GM23338 (cell line): ENCODE data around the gene KIF24. TPM values are rescaled to one million over a fixed set of nuclear protein-coding genes. Genes with fewer than 3 reads are reported as not detected.

ENCODE experiments used
- ATAC-seq: fragments of 200-7000 bp; cut with Tn5 transposase; 3 replicates; pipeline ENCODE4 v1.9.1; 2020
- DNase-seq: peaks from one replicate; pipeline ENCODE4 v3.0.0-alpha.2; 2015; ENCODE audit warnings: low spot score
- H2AFZ ChIP-seq: fragments of 200-600 bp; sonication (generic); 2 replicates; pipeline ENCODE4 v1.8.0; 2016; ENCODE audit warnings: antibody characterized with exemption, mild to moderate bottlenecking, moderate library complexity
- H3F3A ChIP-seq: fragments of 200-600 bp; sonication (generic); replicated peaks from 2 replicates; pipeline ENCODE4 v1.8.0; 2017; ENCODE audit warnings: antibody characterized with exemption, mixed run types, low read depth
- H3K27ac ChIP-seq: fragments of 200-600 bp; sonication (generic); 2 replicates; pipeline ENCODE4 v1.6.1; 2016; ENCODE audit warnings: low read depth
- H3K27me3 ChIP-seq: fragments of 200-600 bp; sonication (generic); 2 replicates; pipeline ENCODE4 v1.8.0; 2016; ENCODE audit warnings: mild to moderate bottlenecking, mixed run types, moderate library complexity; ENCODE audit not compliant: insufficient read depth
- H3K36me3 ChIP-seq: fragments of 200-600 bp; sonication (generic); 2 replicates; pipeline ENCODE4 v1.8.0; 2016; ENCODE audit warnings: mild to moderate bottlenecking; ENCODE audit not compliant: insufficient read depth
- H3K4me1 ChIP-seq: fragments of 200-600 bp; sonication (generic); 2 replicates; pipeline ENCODE4 v1.8.0; 2016; ENCODE audit warnings: mild to moderate bottlenecking, moderate library complexity; ENCODE audit not compliant: insufficient read depth
- H3K4me2 ChIP-seq: fragments of 200-600 bp; sonication (generic); 2 replicates; pipeline ENCODE4 v1.7.1; 2017; ENCODE audit warnings: mixed run types
- H3K4me3 ChIP-seq: fragments of 200-600 bp; sonication (generic); 2 replicates; pipeline ENCODE4 v1.6.1; 2016; ENCODE audit warnings: mixed run types
- H3K79me2 ChIP-seq: fragments of 200-600 bp; sonication (generic); replicated peaks from 2 replicates; pipeline ENCODE4 v1.8.0; 2017; ENCODE audit warnings: mild to moderate bottlenecking; ENCODE audit not compliant: insufficient read depth
- H3K9me2 ChIP-seq: fragments of 200-600 bp; sonication (generic); 2 replicates; pipeline ENCODE4 v1.8.0; 2017; ENCODE audit not compliant: insufficient read depth
- H4K20me1 ChIP-seq: fragments of 200-600 bp; sonication (generic); replicated peaks from 2 replicates; pipeline ENCODE4 v1.8.0; 2017; ENCODE audit warnings: mild to moderate bottlenecking; ENCODE audit not compliant: insufficient read depth
- H3K27ac Mint-ChIP-seq: 2 replicates; pipeline ENCODE4 v1.8.0; 2020; ENCODE audit warnings: inconsistent platforms, mild to moderate bottlenecking, moderate library complexity, mixed read lengths
- H3K27me3 Mint-ChIP-seq: 3 replicates; pipeline ENCODE4 v1.8.0; 2022; ENCODE audit warnings: low read depth, mild to moderate bottlenecking, moderate library complexity, mixed read lengths, inconsistent platforms; ENCODE audit not compliant: insufficient read depth, poor library complexity
- H3K36me3 Mint-ChIP-seq: 3 replicates; pipeline ENCODE4 v1.8.0; 2021; ENCODE audit warnings: low read depth, mild to moderate bottlenecking, inconsistent platforms, moderate library complexity, mixed read lengths
- H3K4me1 Mint-ChIP-seq: 3 replicates; pipeline ENCODE4 v1.8.0; 2020; ENCODE audit warnings: mild to moderate bottlenecking, inconsistent platforms, mixed read lengths
- H3K4me3 Mint-ChIP-seq: 3 replicates; pipeline ENCODE4 v1.8.0; 2021; ENCODE audit warnings: moderate library complexity, mild to moderate bottlenecking, inconsistent platforms, mixed read lengths
- H3K9me3 Mint-ChIP-seq: 3 replicates; pipeline ENCODE4 v1.8.0; 2020; ENCODE audit warnings: moderate library complexity, mild to moderate bottlenecking, inconsistent platforms, mixed read lengths
- CREB1 ChIP-seq: fragments of 250-450 bp; sonication (Bioruptor Pico); IDR thresholded peaks from 2 replicates; pipeline ENCODE4 v1.5.0; 2020; ENCODE audit warnings: low read depth, mild to moderate bottlenecking, moderate library complexity
- EZH2 ChIP-seq: fragments of 200-600 bp; sonication (generic); IDR thresholded peaks from one replicate; pipeline ENCODE4 v1.8.0; 2017; ENCODE audit warnings: antibody characterized with exemption, mild to moderate bottlenecking, low read depth; ENCODE audit not compliant: unreplicated experiment
- EZH2phosphoT487 ChIP-seq: fragments of 200-600 bp; sonication (generic); IDR thresholded peaks from one replicate; pipeline ENCODE4 v1.8.1; 2018; ENCODE audit warnings: antibody characterized with exemption; ENCODE audit not compliant: unreplicated experiment
- JUNB ChIP-seq: IDR thresholded peaks from one replicate; pipeline ENCODE4 v1.6.1; 2016; ENCODE audit warnings: antibody characterized with exemption; ENCODE audit not compliant: unreplicated experiment
- NANOG ChIP-seq: IDR thresholded peaks from 2 replicates; pipeline ENCODE4 v1.6.1; 2016; ENCODE audit warnings: antibody characterized with exemption, borderline replicate concordance
- POLR2AphosphoS5 ChIP-seq: IDR thresholded peaks from 2 replicates; pipeline ENCODE4 v1.6.1; 2016; ENCODE audit warnings: antibody characterized with exemption, low read depth
- STAT1 ChIP-seq: IDR thresholded peaks from one replicate; pipeline ENCODE4 v1.6.1; 2016; ENCODE audit warnings: antibody characterized with exemption; ENCODE audit not compliant: unreplicated experiment
- ZNF114 ChIP-seq: fragments of 250-450 bp; sonication (Bioruptor Pico); IDR thresholded peaks from 2 replicates; pipeline ENCODE4 v1.5.0; 2020; ENCODE audit warnings: mild to moderate bottlenecking, moderate library complexity
- ZNF331 ChIP-seq: fragments of 250-450 bp; sonication (Bioruptor Pico); IDR thresholded peaks from 2 replicates; pipeline ENCODE4 v1.5.0; 2020; ENCODE audit warnings: low read depth, mild to moderate bottlenecking, moderate library complexity
- polyA plus RNA-seq: library from polyadenylated mRNA; unstranded; fragments of >200 nt; fragmentation: Nextera tagmentation; extraction: Ambion mirVana; gene quantifications from 2 replicates; pipeline ENCODE4 v1.2.1, GENCODE V29; 2016
- total RNA-seq: library from RNA; depleted of rRNA; stranded (reverse); fragments of >200 nt; shearing (Covaris generic); gene quantifications from 2 replicates; pipeline ENCODE4 v1.2.3, GENCODE V29; 2014
- TF ChIP-seq, protein P1 (sequence below): IDR thresholded peaks from 2 replicates; pipeline ENCODE4 v1.6.1; 2016; ENCODE audit warnings: antibody characterized with exemption
- TF ChIP-seq, protein P2 (sequence below): IDR thresholded peaks from one replicate; pipeline ENCODE4 v1.6.1; 2018; ENCODE audit warnings: antibody characterized with exemption; ENCODE audit not compliant: unreplicated experiment
- TF ChIP-seq, protein P3 (sequence below), 2 experiments: fragments of 200-600 bp in 1 of 2; sonication (generic) in 1 of 2; conservative IDR thresholded peaks; 2 replicates each; pipeline versions ENCODE4 v1.5.1 to v1.6.1; 2016 to 2017; ENCODE audit warnings: antibody characterized with exemption in 2 of 2, low read depth in 2 of 2, mild to moderate bottlenecking in 2 of 2, moderate library complexity in 1 of 2
- TF ChIP-seq, protein P4 (sequence below): fragments of 250-450 bp; sonication (Bioruptor Pico); IDR thresholded peaks from 2 replicates; pipeline ENCODE4 v1.5.0; 2020; ENCODE audit warnings: mild to moderate bottlenecking, moderate library complexity

The KIF24 gene
- total and polyA plus RNA-seq, 2 experiments from 2014 or later = 1.3 to 4.4 TPM

DNA sequence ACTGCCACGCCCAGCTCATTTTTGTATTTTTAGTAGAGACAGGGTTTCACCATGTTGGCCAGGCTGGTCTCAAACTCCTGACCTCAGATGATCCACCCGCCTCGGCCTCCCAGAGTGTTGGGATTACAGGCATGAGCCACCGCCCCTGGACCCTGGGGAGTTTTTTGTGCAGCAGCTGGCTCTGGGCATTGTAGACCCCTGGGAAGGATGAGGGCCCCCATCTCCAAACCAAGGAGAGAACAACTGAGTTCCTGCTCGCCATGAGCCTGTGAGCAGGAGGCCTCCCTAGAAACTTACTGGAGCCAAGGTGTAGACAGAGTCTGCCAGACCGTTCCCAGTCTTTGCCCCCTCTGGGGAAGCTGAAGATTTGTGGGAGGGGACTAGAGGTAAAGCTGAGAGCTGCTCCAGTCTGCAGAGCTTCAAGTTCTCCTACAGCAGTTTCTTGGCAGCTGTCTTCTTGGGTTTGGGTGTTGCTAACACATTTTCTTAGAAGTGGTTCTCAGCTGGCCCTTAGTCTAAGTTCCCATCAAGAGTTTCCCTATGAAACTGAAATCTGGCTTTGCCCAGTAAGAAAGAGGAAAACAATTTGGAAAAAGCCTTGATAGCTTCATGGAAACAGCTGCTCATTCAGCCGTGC lies 12.7 kb upstream of the KIF24 start:
- Histone ChIP-seq H4K20me1 (no peaks in the 10 kb centered on the region), H3K79me2 (0 out of 2 replicates have a peak, but pooled peaks cover 2% of the 10 kb centered on the region), H3K4me1 (no peaks in the 10 kb centered on the region), H3K4me2 (no peak overlapping the region), H3K4me3 (no peak overlapping the region), H3F3A (no peaks in the 10 kb centered on the region), H3K27me3 (no peaks in the 10 kb centered on the region), H3K9me2 (no peaks in the 10 kb centered on the region), H2AFZ (no peak overlapping the region), H3K36me3 (no peaks in the 10 kb centered on the region), H3K27ac (no peak overlapping the region)
- TF ChIP-seq EZH2 (no peak), STAT1 (no peak), CREB1 (CRISPR knock-in tag) (no peak), EZH2phosphoT487 (no peak), ZNF114 (CRISPR knock-in tag) (no peak), NANOG (no peak), ZNF331 (no peak), JUNB (no peak), POLR2AphosphoS5 (no peak)
- TF ChIP-seq, protein P1, sequence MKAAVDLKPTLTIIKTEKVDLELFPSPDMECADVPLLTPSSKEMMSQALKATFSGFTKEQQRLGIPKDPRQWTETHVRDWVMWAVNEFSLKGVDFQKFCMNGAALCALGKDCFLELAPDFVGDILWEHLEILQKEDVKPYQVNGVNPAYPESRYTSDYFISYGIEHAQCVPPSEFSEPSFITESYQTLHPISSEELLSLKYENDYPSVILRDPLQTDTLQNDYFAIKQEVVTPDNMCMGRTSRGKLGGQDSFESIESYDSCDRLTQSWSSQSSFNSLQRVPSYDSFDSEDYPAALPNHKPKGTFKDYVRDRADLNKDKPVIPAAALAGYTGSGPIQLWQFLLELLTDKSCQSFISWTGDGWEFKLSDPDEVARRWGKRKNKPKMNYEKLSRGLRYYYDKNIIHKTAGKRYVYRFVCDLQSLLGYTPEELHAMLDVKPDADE = no peak
- TF ChIP-seq, protein P2, sequence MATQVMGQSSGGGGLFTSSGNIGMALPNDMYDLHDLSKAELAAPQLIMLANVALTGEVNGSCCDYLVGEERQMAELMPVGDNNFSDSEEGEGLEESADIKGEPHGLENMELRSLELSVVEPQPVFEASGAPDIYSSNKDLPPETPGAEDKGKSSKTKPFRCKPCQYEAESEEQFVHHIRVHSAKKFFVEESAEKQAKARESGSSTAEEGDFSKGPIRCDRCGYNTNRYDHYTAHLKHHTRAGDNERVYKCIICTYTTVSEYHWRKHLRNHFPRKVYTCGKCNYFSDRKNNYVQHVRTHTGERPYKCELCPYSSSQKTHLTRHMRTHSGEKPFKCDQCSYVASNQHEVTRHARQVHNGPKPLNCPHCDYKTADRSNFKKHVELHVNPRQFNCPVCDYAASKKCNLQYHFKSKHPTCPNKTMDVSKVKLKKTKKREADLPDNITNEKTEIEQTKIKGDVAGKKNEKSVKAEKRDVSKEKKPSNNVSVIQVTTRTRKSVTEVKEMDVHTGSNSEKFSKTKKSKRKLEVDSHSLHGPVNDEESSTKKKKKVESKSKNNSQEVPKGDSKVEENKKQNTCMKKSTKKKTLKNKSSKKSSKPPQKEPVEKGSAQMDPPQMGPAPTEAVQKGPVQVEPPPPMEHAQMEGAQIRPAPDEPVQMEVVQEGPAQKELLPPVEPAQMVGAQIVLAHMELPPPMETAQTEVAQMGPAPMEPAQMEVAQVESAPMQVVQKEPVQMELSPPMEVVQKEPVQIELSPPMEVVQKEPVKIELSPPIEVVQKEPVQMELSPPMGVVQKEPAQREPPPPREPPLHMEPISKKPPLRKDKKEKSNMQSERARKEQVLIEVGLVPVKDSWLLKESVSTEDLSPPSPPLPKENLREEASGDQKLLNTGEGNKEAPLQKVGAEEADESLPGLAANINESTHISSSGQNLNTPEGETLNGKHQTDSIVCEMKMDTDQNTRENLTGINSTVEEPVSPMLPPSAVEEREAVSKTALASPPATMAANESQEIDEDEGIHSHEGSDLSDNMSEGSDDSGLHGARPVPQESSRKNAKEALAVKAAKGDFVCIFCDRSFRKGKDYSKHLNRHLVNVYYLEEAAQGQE = no peak
- TF ChIP-seq, protein P3, sequence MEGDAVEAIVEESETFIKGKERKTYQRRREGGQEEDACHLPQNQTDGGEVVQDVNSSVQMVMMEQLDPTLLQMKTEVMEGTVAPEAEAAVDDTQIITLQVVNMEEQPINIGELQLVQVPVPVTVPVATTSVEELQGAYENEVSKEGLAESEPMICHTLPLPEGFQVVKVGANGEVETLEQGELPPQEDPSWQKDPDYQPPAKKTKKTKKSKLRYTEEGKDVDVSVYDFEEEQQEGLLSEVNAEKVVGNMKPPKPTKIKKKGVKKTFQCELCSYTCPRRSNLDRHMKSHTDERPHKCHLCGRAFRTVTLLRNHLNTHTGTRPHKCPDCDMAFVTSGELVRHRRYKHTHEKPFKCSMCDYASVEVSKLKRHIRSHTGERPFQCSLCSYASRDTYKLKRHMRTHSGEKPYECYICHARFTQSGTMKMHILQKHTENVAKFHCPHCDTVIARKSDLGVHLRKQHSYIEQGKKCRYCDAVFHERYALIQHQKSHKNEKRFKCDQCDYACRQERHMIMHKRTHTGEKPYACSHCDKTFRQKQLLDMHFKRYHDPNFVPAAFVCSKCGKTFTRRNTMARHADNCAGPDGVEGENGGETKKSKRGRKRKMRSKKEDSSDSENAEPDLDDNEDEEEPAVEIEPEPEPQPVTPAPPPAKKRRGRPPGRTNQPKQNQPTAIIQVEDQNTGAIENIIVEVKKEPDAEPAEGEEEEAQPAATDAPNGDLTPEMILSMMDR (conservative IDR thresholded peaks at IDR 0.05; ENCODE audit: low read depth in 2 of 2) = no peak
- TF ChIP-seq, protein P4, sequence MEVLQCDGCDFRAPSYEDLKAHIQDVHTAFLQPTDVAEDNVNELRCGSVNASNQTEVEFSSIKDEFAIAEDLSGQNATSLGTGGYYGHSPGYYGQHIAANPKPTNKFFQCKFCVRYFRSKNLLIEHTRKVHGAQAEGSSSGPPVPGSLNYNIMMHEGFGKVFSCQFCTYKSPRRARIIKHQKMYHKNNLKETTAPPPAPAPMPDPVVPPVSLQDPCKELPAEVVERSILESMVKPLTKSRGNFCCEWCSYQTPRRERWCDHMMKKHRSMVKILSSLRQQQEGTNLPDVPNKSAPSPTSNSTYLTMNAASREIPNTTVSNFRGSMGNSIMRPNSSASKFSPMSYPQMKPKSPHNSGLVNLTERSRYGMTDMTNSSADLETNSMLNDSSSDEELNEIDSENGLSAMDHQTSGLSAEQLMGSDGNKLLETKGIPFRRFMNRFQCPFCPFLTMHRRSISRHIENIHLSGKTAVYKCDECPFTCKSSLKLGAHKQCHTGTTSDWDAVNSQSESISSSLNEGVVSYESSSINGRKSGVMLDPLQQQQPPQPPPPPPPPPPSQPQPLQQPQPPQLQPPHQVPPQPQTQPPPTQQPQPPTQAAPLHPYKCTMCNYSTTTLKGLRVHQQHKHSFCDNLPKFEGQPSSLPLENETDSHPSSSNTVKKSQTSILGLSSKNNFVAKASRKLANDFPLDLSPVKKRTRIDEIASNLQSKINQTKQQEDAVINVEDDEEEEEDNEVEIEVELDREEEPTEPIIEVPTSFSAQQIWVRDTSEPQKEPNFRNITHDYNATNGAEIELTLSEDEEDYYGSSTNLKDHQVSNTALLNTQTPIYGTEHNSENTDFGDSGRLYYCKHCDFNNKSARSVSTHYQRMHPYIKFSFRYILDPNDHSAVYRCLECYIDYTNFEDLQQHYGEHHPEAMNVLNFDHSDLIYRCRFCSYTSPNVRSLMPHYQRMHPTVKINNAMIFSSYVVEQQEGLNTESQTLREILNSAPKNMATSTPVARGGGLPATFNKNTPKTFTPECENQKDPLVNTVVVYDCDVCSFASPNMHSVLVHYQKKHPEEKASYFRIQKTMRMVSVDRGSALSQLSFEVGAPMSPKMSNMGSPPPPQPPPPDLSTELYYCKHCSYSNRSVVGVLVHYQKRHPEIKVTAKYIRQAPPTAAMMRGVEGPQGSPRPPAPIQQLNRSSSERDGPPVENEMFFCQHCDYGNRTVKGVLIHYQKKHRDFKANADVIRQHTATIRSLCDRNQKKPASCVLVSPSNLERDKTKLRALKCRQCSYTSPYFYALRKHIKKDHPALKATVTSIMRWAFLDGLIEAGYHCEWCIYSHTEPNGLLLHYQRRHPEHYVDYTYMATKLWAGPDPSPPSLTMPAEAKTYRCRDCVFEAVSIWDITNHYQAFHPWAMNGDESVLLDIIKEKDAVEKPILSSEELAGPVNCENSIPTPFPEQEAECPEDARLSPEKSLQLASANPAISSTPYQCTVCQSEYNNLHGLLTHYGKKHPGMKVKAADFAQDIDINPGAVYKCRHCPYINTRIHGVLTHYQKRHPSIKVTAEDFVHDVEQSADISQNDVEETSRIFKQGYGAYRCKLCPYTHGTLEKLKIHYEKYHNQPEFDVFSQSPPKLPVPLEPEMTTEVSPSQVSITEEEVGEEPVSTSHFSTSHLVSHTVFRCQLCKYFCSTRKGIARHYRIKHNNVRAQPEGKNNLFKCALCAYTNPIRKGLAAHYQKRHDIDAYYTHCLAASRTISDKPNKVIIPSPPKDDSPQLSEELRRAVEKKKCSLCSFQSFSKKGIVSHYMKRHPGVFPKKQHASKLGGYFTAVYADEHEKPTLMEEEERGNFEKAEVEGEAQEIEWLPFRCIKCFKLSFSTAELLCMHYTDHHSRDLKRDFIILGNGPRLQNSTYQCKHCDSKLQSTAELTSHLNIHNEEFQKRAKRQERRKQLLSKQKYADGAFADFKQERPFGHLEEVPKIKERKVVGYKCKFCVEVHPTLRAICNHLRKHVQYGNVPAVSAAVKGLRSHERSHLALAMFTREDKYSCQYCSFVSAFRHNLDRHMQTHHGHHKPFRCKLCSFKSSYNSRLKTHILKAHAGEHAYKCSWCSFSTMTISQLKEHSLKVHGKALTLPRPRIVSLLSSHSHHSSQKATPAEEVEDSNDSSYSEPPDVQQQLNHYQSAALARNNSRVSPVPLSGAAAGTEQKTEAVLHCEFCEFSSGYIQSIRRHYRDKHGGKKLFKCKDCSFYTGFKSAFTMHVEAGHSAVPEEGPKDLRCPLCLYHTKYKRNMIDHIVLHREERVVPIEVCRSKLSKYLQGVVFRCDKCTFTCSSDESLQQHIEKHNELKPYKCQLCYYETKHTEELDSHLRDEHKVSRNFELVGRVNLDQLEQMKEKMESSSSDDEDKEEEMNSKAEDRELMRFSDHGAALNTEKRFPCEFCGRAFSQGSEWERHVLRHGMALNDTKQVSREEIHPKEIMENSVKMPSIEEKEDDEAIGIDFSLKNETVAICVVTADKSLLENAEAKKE (CRISPR knock-in tag) = no peak
- no peak overlapping the region for H3K27ac Mint-ChIP-seq
- H3K36me3 Mint-ChIP-seq = peaks cover 21% of the 10 kb centered on the region; the same call in 2 of the 3 replicates
- H3K4me1 Mint-ChIP-seq = peaks cover 4% of the 10 kb centered on the region; the same call in 1 of the 3 replicates
- H3K9me3 Mint-ChIP-seq = no peaks in the 10 kb centered on the region; the same call in 2 of the 3 replicates
- ATAC-seq = no peak
- H3K4me3 Mint-ChIP-seq = no peak overlapping the region
- peaks cover 8% of the 10 kb centered on the region for H3K27me3 Mint-ChIP-seq
- no peak for DNase-seq
